HG03520 (cell line): ENCODE measurements around the gene MADD.

Experiments
- ATAC-seq: cut with Tn5 transposase; IDR thresholded peaks from one replicate; pipeline ENCODE4 v1.9.1; 2021; ENCODE audit warnings: mild to moderate bottlenecking, moderate library complexity; ENCODE audit not compliant: unreplicated experiment

Gene MADD

GRCh38 chr11:47378010-47378835 is 108.3 kb downstream of the MADD start, which contains the start of gene SPI1:
Gene SPI1 (minus strand): TSS chr11:47378547. CDS start chr11:47378353, 194 bp downstream.
- peak; percentile 78 for ATAC-seq

GRCh38 chr11:47378836-47379170 is 108.9 kb downstream of the MADD start:
- no peak for ATAC-seq

GRCh38 chr11:47379317-47379716 is 109.4 kb downstream of the MADD start:
- ATAC-seq, result no peak
